Mucosa of rectum (tissue), 2 donors: ENCODE measurements around the gene DAPK1.

Experiments
- H3K27ac ChIP-seq, 2 donors: one replicate each; pipeline ENCODE4 v1.7.0; 2013; ENCODE audit warnings: inconsistent platforms in 2 of 2, low read depth in 2 of 2, low read length in 2 of 2
- H3K27me3 ChIP-seq, 2 donors: one replicate each; pipeline ENCODE4 v1.7.0; 2013; ENCODE audit warnings: low read length in 2 of 2; ENCODE audit not compliant: control insufficient read depth in 2 of 2, insufficient read depth in 2 of 2
- H3K36me3 ChIP-seq, 2 donors: one replicate each; pipeline ENCODE4 v1.7.0; 2013; ENCODE audit warnings: low read length in 2 of 2; ENCODE audit not compliant: control insufficient read depth in 2 of 2, insufficient read depth in 2 of 2
- H3K4me1 ChIP-seq, 2 donors: one replicate each; pipeline ENCODE4 v1.7.0; 2013; ENCODE audit warnings: low read length in 2 of 2, mild to moderate bottlenecking in 1 of 2; ENCODE audit not compliant: control insufficient read depth in 2 of 2, insufficient read depth in 2 of 2
- H3K4me3 ChIP-seq, 2 donors: one replicate each; pipeline ENCODE4 v1.7.0; 2013; ENCODE audit warnings: low read length in 2 of 2
- H3K9ac ChIP-seq, 2 donors: one replicate each; pipeline ENCODE4 v1.7.0; 2013; ENCODE audit warnings: low read length in 2 of 2, low read depth in 1 of 2, mild to moderate bottlenecking in 1 of 2
- H3K9me3 ChIP-seq, 2 donors: one replicate each; pipeline ENCODE4 v1.7.0; 2013; ENCODE audit warnings: low read length in 2 of 2; ENCODE audit not compliant: control insufficient read depth in 2 of 2
- donor health status: healthy.
- donor health status: Normal muscosa, but diverticular disease.

The DAPK1 gene

GRCh38 chr9:87573841-87574342, 76.2 kb downstream of the DAPK1 start:
- H3K27ac ChIP-seq: no peak overlapping the region
- H3K9ac ChIP-seq: no peak overlapping the region
- no peaks in the 10 kb centered on the region for H3K27me3 ChIP-seq
- no peaks in the 10 kb centered on the region for H3K9me3 ChIP-seq
- H3K4me3 ChIP-seq: no peak overlapping the region
- peaks cover 15 to 25% of the 10 kb centered on the region in 2 donors for H3K4me1 ChIP-seq
- H3K36me3 ChIP-seq: no peaks in the 10 kb centered on the region

GRCh38 chr9:87577746-87578145, 80.1 kb downstream of the DAPK1 start:
- Histone ChIP-seq H3K27me3 (no peaks in the 10 kb centered on the region), H3K27ac (no peak overlapping the region), H3K9ac (no peak overlapping the region), H3K9me3 (no peaks in the 10 kb centered on the region), H3K4me3 (no peak overlapping the region), H3K36me3 (no peaks in the 10 kb centered on the region), H3K4me1 (peaks cover 0 to 14% of the 10 kb centered on the region in 2 donors)

- H3K27ac ChIP-seq: no peak overlapping the region
- H3K4me1 ChIP-seq: peaks cover 0 to 14% of the 10 kb centered on the region in 2 donors
- H3K4me3 ChIP-seq: no peak overlapping the region
- no peaks in the 10 kb centered on the region for H3K9me3 ChIP-seq
- H3K9ac ChIP-seq: no peak overlapping the region
- H3K27me3 ChIP-seq: no peaks in the 10 kb centered on the region
- H3K36me3 ChIP-seq: no peaks in the 10 kb centered on the region
Observed at GRCh38 chr9:87578625-87579024, 81.0 kb downstream of the DAPK1 start.

GRCh38 chr9:87579781-87580541, 82.3 kb downstream of the DAPK1 start:
- peaks cover 0 to 14% of the 10 kb centered on the region in 2 donors for H3K4me1 ChIP-seq

GRCh38 chr9:87580941-87581438, 83.3 kb downstream of the DAPK1 start:
- Histone ChIP-seq H3K9me3 (no peaks in the 10 kb centered on the region), H3K27me3 (no peaks in the 10 kb centered on the region), H3K36me3 (no peaks in the 10 kb centered on the region), H3K4me1 (peaks cover 0 to 14% of the 10 kb centered on the region in 2 donors), H3K27ac (no peak overlapping the region), H3K9ac (no peak overlapping the region), H3K4me3 (peak overlapping the region in 1 of 2 donors; percentile 3)

More at GRCh38 chr9:87579781-87580541, 82.3 kb downstream of the DAPK1 start:
- Histone ChIP-seq H3K9ac (no peak overlapping the region), H3K9me3 (no peaks in the 10 kb centered on the region), H3K27ac (no peak overlapping the region), H3K27me3 (no peaks in the 10 kb centered on the region), H3K4me3 (no peak overlapping the region), H3K36me3 (no peaks in the 10 kb centered on the region)

GRCh38 chr9:87581513-87581912, 83.8 kb downstream of the DAPK1 start:
- peaks cover 0 to 14% of the 10 kb centered on the region in 2 donors for H3K4me1 ChIP-seq
- peak overlapping the region in 1 of 2 donors; percentile 27 for H3K27ac ChIP-seq
- peak overlapping the region in 1 of 2 donors; percentile 3 for H3K4me3 ChIP-seq
- H3K9me3 ChIP-seq: no peaks in the 10 kb centered on the region
- H3K27me3 ChIP-seq: no peaks in the 10 kb centered on the region
- H3K36me3 ChIP-seq: no peaks in the 10 kb centered on the region
- H3K9ac ChIP-seq: no peak overlapping the region

GRCh38 chr9:87581949-87582637, 84.4 kb downstream of the DAPK1 start:
- H3K4me3 ChIP-seq: no peak overlapping the region
- H3K4me1 ChIP-seq: peaks cover 0 to 14% of the 10 kb centered on the region in 2 donors
- H3K27me3 ChIP-seq: no peaks in the 10 kb centered on the region
- no peak overlapping the region for H3K9ac ChIP-seq
- no peak overlapping the region for H3K27ac ChIP-seq
- no peaks in the 10 kb centered on the region for H3K36me3 ChIP-seq
- H3K9me3 ChIP-seq: no peaks in the 10 kb centered on the region

GRCh38 chr9:87584326-87584725, 86.7 kb downstream of the DAPK1 start:
- H3K36me3 ChIP-seq: no peaks in the 10 kb centered on the region
- H3K9me3 ChIP-seq: no peaks in the 10 kb centered on the region
- H3K27me3 ChIP-seq: no peaks in the 10 kb centered on the region
- no peak overlapping the region for H3K4me3 ChIP-seq
- H3K27ac ChIP-seq: no peak overlapping the region
- peaks cover 0 to 10% of the 10 kb centered on the region in 2 donors for H3K4me1 ChIP-seq
- no peak overlapping the region for H3K9ac ChIP-seq

- no peak overlapping the region for H3K9ac ChIP-seq
- no peaks in the 10 kb centered on the region for H3K27me3 ChIP-seq
- no peak overlapping the region for H3K27ac ChIP-seq
- H3K4me1 ChIP-seq: peaks cover 0 to 10% of the 10 kb centered on the region in 2 donors
- no peaks in the 10 kb centered on the region for H3K36me3 ChIP-seq
- H3K4me3 ChIP-seq: no peak overlapping the region
- no peaks in the 10 kb centered on the region for H3K9me3 ChIP-seq
Observed at GRCh38 chr9:87585123-87585855, 87.6 kb downstream of the DAPK1 start.
